HG03045 (cell line): Measurements from ENCODE around the gene DENND2C.

Experiments
- ATAC-seq: cut with Tn5 transposase; IDR thresholded peaks from one replicate; pipeline ENCODE4 v1.9.1; 2021; ENCODE audit warnings: mild to moderate bottlenecking, moderate library complexity; ENCODE audit not compliant: unreplicated experiment

The DENND2C gene, protein sequence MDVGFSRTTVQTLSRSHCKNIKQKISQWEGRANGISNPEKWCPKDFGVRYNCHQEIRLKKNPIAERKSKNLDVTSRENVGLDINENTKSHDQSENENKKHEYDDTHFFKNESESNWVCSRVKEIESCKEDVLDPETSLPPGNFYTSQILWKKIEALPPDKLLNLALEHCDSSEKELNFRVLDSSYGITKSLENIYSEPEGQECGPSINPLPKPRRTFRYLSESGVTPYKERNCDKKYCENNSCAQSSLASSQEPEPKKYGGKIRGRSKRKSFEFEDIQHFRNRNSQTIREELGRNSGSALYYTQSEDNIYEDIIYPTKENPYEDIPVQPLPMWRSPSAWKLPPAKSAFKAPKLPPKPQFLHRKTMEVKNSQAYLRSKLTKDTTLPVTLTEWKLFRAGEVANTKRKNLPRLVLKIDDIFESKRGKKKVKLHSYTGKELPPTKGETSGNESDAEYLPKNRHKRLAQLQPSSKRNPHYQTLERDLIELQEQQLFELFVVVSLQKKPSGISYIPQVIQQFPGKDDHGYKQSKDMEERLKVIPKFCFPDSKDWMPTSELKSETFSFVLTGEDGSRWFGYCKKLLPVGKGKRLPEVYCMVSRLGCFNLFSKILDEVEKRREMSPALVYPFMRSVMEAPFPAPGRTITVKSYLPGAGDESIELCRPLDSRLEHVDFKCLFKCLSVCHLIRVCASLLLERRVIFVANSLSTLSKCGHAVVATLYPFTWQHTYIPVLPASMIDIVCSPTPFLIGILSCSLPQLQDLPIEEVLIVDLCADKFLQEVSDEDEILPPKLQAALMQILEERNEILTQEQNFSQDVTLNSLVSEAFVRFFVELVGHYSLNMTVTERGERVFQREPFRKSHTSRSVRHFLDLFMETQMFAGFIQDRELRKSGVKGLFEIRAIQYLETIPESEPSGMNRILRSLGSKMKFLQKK

DNA sequence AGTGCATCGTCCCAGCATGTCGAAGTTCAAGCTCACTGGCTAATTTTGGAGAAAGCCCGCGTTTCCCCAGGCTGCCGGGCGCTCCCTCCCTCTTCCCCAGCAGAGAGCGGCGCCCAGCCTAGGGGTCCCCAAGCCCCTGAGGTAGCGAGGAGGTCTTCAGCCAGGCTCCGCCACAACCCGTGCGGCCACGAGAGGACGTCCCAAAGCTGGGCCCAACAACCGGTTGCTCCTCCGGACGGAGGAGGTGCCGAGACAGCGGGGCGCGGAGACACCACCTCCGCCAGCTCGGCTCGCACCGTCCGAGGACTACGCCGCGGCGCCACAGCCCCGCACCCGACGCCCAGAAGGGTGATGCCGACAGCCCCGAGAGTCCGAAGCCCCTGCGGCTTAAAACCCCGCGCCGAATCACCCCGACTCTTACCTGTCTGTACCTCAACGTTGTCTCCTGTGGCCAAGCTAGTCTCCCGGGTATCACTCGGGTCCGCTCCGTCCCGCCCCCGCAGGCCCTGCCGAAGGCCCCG is at the start of gene DENND2C:
TSS of gene DENND2C (minus strand) at position 488 of the 521 bp plus-strand sequence. CDS start 44,065 bp downstream, outside the sequence.
- ATAC-seq, result peak; percentile 65

DNA sequence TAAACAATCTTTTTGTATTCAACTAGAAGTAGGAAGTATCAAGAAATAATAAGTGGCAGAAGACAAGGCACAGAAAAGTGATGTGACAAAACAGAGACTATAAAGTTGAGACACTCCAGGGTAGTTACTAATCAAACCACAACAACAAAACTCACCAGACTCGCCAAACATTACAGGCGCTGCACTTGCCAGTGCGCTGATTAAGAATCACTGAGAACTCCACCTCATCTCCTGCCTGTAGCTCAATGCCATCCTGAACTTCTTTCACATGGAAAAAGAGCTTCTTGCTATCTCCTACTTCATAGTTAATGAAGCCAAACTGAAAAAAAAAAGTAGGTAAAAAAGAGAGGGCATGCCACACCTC is 49.6 kb upstream of the DENND2C start:
- ATAC-seq, result no peak

DNA sequence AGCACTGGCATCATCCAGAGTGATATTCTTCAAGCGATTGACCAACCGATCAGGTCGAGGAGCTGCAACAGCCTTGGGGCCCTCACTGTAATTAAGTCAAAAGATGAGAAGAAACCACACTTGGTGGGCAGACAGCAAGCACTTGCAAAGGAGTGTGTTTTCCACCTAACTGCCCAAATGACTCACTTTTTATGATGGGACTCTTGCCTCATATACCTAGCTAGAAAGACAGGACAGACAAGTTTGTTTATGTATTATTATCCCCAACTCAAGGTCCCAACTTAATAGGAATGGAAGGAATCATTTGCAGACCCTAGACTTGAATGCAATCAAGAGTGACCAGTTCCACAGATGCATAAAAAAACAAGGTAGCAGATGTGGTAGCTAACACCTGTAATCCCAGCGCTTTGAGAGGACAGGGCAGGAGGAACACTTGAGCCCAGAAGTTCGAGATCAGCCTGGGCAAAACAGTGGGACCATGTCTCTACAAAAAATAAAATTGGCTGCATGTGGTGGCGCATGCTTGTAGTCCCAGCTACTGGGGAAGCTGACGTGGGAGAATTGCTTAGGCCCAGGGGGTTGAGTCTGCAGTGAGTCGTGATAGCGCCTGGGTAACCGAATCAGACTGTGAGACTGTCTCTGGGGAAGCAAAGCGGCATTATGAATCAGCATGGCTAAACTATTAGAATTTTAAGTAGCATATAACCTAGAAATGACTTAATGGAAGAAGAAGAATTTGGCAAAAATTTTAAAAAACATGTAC is 49.0 kb upstream of the DENND2C start:
- ATAC-seq, result no peak

DNA sequence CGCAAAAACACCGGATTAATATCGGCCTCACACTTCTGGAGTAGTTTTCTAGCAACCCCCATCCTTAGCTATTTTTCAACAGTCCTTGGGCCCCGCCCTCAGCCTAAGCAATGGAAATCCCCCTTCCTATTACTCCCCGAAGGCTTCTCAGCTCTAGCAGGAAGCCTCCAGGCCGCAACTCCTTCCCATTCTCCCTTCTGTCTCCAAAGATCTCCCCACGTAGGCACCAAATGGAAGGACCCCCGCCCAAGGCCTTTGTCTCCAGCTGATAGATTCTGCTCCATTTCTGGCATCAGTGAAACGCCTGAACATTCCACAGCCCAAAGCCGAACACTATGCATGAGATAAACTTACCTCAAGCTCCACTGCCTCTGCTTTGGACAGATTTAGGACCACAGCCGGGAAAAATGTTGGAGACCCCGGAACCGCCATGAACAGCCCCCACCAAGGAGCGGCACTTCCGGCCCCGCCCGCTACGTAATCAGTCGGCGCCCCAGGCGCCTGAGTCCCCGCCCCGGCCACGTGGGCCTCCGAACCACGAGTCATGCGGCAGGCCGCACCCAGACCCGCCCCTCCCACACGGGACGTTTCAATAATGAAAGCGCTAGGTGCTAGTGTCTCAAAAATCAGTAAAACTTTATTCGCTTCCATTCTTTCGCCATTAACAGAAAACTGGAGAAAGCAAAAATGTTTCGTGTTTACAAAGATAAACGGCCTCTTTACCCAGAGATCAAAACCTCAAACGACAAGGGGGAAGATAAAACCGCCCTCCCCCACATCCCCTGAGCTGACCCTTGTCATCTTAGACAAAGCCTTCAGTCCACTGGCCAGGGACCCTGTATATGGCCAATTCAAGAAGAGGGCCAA is 46.7 kb upstream of the DENND2C start, which contains the start of gene NRAS:
TSS of gene NRAS (minus strand) at position 468 of the 867 bp plus-strand sequence. CDS start 611 bp downstream, outside the sequence.
- ATAC-seq, result peak; percentile 96

DNA sequence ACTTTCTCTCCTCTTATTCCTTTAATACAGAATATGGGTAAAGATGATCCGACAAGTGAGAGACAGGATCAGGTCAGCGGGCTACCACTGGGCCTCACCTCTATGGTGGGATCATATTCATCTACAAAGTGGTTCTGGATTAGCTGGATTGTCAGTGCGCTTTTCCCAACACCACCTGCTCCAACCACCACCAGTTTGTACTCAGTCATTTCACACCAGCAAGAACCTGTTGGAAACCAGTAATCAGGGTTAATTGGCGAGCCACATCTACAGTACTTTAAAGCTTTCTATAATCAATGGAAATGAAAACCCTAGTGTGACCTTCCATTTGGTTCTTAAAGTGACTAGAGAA is 46.1 kb upstream of the DENND2C start:
- no peak for ATAC-seq

DNA sequence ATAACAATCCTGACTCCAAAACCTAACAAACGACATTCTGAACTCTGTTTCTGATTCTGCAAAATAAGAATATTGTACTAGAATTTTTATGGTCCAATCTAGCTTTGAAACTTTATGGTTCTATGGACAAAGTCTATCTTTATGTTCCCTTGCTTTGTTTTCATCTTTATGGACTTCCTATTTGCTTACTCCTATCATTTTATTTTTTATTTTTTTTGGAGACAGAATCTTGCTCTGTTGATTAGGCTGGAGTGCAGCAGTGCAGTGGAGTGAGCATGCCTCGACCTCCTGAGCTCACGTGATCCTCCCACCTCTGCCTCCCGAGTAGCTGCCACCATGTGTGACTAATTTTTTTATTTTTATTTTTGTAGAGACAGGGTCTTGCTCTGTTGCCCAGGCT is 43.1 kb upstream of the DENND2C start:
- no peak for ATAC-seq

DNA sequence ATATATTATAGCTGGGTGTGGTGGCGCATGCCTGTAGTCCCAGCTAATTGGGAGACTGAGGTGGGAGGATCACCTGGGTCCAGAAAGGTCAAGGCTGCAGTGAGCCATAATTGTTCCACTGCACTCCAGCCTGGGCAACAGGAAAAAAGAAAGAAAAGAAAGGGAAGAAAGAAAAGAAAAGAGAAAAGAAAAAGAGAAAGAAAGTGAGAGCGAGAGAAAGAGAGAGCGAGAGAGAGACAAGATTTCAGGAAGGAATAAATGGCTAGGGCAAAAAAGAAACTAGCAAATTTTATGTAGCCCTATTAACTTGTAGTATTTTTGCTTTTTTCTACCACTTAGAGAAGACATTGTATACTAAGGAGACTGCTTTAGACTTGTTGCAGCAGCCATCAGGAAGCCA is 40.5 kb upstream of the DENND2C start:
- no peak for ATAC-seq

DNA sequence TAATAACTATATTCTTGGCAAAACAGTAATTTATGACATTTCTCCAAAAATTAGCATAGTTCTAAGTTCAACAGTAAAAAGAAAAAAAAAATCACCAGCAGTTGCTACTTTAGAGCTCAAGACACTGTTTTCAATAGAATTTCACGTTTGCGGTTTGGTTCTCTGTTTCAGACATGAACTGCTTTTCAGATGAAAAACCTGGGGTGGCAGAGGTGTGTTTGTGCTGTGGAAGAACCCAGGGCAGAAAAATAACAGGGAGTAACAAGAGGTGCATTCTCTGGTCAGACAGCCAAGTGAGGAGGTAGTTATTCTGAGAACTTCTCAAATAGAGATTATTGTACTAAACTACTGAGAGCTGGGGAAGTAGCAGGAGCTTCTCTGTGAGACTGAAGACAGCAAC is 37.8 kb upstream of the DENND2C start:
- no peak for ATAC-seq

DNA sequence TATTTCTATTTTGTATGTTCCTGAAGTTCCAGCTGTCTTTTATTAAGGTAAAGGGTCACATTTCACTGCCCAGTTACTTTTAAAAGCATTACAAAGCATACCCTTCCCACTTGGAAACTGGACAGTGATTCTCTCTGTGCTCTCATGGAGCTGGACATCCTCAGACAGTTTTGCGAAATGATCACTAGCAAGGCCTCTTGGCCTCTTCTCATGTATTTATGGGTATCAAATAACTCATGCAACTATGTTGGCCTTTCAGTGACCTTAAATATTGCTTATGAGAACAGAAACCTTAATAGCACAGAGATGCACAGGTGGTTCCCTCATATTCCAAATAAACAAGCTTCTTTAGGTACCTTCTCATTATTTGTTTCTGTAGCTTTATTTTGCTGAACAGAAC is 33.4 kb upstream of the DENND2C start:
- ATAC-seq, result peak; percentile 56

DNA sequence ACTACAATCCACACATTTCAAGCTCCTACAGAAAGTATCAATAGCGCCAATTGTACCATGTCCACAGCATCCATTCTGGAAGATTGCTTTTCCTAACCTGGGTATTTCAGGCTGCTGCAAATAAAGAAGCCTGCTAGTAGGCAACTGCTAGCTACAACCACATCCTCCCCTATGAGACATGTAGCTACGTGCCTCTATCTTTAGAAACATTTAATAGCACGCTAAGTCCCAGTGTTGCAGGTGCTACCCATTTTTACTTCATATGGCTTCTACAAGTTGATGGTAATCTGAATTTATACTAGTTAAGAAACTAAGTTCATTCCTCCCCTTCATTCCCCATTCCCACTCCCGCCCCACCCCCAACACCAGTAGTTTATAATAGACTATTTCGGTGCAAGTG is 32.9 kb upstream of the DENND2C start:
- no peak for ATAC-seq

DNA sequence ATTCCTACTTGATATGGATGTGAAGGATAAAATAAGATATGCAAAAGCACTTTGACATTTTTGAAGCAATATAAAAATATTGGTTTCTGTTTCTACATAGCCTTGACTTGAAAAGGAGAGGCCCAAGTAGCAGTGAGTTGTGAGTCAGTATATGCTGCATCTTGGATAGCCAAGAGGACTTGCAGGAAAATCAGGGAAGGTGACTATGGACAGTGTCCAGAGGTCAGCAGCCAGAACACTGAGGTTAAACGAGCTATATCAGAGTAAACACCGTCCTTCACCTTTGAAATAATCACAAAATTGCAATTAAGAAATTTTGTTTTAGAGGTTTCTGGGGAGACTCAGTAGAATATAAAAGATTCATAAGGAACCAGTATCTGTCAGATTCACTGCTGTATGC is 32.1 kb upstream of the DENND2C start:
- no peak for ATAC-seq

DNA sequence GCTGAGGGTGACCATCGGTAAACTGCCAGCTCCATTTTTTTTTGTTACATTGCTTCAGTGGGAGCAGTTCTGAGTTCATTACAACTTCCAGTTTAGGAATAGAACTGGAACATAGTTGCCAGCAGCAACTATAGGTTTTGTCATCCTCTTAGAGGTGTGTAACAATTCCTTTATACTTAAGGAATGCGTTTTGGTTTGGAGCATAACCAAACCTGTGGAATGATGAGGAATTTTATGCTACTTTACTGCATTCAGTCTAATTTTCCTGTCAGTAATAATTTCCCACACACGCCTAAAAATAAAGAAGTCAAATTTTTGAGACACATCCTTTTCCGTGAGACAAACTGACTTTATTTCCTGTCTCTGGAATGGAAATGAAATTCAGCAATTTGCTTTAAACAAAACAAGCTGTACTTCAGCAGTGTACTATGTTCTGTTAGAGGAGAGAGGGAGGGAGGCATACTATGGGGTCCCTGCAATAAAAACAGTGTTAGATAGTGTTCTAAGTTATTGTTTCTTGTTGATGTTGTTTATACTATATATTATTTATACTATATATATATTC is 30.3 kb upstream of the DENND2C start:
- no peak for ATAC-seq

DNA sequence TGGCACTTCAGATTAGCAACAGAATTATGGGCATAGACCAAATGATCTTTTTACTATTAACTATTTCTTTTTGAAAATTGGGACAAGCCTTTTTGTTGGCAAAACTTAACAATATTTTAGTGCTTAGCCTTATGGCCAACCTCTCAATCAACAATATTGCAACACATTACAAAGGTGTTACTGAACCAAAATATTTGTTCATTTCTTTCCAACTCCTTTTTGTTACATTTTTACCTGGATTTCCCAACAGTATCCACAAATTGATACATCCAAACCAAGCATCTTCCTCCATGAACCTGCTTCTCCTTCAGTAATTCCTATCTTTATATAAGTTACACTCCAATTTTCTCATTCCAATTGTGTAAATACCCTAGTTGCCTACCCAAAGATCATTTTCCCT is 27.0 kb upstream of the DENND2C start:
- no peak for ATAC-seq

DNA sequence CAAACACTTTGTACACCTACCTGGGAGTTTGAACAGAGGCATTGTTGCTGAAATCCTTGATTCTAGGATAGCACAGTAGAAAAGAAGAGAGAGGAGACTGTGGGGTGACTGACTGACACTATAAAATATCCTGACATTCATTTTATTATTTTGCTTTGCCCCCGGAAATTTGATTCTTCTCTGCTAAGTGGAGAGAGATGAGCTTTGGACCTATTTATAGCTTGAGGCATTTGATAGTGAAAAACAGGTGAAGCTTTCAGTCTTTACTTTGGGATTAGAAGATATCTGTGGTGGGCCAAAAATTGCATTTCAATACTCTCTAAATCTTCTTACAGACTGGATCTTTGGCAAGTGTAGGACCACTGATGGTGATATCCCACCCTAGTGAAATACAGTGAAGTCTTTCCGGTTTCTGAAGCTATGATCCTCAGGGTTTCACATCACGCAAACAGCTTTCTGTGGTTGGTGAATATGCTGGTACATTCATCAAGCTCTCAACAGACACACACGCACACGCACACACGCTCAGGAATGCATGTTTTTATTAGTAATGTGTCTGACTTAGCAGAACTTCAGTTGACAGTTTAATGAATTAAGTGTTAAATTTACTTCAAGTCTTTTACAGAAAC is 25.7 kb upstream of the DENND2C start, which contains the start of gene AMPD1:
TSS of gene AMPD1 (minus strand) at position 117 of the 629 bp plus-strand sequence. CDS start at position 42, 75 bp downstream.
- no peak for ATAC-seq

DNA sequence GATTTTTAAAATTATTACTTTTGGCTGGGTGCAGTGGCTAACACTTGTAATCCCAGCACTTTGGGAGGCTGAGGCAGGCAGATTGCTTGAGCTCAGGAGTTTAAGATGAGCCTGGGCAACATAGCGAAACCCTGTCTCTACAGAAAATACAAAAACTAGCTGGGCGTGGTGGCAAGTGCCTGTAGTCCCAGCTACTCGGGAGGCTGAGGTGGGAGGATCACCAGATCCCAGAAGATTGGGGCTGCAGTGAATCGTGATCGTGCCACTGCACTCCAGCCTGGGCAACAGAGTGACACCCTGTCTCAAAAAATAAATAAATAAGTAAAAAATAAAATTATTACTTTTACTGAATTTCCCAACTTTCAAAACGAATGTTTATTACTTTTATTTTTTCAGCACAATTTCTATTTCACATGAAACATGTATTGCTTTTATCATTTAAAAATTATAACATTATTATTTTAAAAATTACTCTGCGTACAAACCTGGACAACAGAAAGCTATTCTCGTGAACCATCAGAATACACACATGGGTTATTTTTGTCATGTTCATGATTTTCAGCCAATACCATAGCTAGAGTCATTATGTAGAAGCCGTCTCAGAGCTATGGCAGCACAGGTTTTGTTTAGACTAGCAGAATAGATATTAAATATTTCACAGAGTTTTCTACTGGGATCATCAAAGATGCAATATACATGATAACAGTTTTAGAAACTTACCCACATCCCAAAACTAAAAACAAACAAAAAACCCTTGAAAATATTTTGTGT is 24.9 kb upstream of the DENND2C start:
- no peak for ATAC-seq

DNA sequence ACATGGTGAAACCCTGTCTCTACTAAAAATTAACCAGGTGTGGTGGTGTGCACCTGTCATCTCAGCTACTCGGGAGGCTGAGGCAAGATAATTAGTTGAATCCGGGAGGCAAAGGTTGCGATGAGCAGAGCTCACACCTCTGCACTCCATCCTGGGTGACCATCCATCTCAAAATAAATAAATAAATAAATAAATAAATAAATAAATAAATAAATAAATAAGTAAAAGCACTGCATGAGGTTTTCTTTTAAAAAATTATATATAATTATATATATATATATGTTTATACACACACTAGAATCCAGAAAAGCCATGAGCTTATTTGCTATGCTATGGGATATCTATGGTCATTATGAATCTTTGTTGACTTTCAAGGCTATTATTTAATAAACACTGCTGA is 23.1 kb upstream of the DENND2C start:
- no peak for ATAC-seq

DNA sequence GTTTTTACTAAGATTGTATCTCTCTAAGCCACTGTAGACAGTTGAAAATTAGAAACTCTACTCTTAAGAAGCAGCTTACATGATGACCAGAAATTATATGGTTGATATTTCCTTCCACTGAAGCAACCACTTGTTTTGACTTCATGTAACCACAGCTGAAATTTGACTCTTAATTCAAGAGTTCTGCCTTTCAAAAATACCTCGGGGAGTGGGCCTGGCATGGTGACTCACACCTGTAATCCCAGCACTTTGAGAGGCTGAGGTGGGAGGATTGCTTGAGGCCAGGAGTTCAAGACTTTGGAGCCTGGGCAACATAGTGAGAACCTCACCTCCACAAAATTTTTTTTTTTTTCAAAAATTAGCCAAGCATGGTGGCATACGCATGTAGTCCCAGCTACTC is 21.2 kb upstream of the DENND2C start:
- no peak for ATAC-seq

DNA sequence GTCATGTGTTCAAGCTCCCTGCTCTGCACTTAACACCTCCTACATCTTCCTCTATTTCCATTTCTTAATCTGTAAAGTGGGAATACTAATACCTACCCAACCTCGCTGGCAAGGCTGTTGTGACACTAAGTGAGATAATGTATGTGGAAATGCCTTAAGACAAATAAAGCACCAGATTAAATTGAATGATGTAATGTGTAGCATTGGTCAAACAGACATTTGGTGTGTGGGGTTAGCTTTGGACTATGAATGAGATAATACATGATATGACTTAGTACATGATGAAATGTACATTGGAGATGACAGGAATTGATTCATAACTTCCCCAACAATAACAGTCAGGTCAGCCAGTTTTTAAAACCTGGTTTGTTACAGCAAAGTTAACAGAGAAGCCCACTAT is 20.3 kb upstream of the DENND2C start:
- ATAC-seq, result no peak
